ENCODE measurements around the gene HSD3B7. TPM values are rescaled to one million over a fixed set of nuclear protein-coding genes. Genes with fewer than 3 reads are reported as not detected.
A peak's percentile ranks its signal among the peaks of the same experiment; 100 is the strongest.

The HSD3B7 gene
- total RNA-seq, 6 experiments from 2014 or later = 54.6 to 219 (median 86.9) TPM

- ATAC-seq = no peak
- Histone ChIP-seq H3K27me3 (no peaks in the 10 kb centered on the region), H3K4me1 (no peaks in the 10 kb centered on the region), H3K9me3 (no peaks in the 10 kb centered on the region), H3K27ac (no peak overlapping the region), H3K36me3 (no peaks in the 10 kb centered on the region), H3K4me3 (no peak overlapping the region)
- intact Hi-C loops (cut with DNase I) = no loop called here
- 61% methylated on average over 5 of the region's 6 CpGs for WGBS (ENCODE audit: insufficient coverage, low coverage, low lambda C conversion rate, missing lambda C conversion rate)
- TF ChIP-seq POLR2A (IDR thresholded peaks at IDR 0.05) (no peak), CTCF (IDR thresholded peaks at IDR 0.05) (no peak)
- DNase-seq = no peak
Measured at GRCh38 chr16:31023627-31024226, 38.7 kb downstream of the HSD3B7 start.

- DNase-seq (no peak), ATAC-seq (peak in 3 of 4 donors; percentile 29 to 61 (median 48))
- Histone ChIP-seq H3K9me3 (no peaks in the 10 kb centered on the region), H3K36me3 (no peaks in the 10 kb centered on the region), H3K4me1 (no peaks in the 10 kb centered on the region), H3K4me3 (no peak overlapping the region), H3K27me3 (no peaks in the 10 kb centered on the region), H3K27ac (no peak overlapping the region)
- intact Hi-C loops (cut with DNase I) = no loop called here
- 59% methylated on average over 4 of the region's 5 CpGs for WGBS (ENCODE audit: insufficient coverage, low coverage, low lambda C conversion rate, missing lambda C conversion rate)
- no peak for TF ChIP-seq CTCF (IDR thresholded peaks at IDR 0.05)
- no peak for TF ChIP-seq POLR2A (IDR thresholded peaks at IDR 0.05)
Measured at GRCh38 chr16:31025339-31025738, 40.3 kb downstream of the HSD3B7 start.

- no peak for ATAC-seq
Measured at GRCh38 chr16:31029272-31029671, 44.3 kb downstream of the HSD3B7 start.

GRCh38 chr16:31031276-31031675, 46.3 kb downstream of the HSD3B7 start:
- Histone ChIP-seq H3K4me1 (peaks cover 0 to 11% (median 5%) of the 10 kb centered on the region in 4 donors), H3K27ac (no peak overlapping the region), H3K36me3 (peaks cover 3 to 13% (median 4%) of the 10 kb centered on the region in 4 donors), H3K27me3 (no peaks in the 10 kb centered on the region), H3K9me3 (no peaks in the 10 kb centered on the region), H3K4me3 (no peak overlapping the region)
- no peak for TF ChIP-seq POLR2A (IDR thresholded peaks at IDR 0.05)
- no peak for TF ChIP-seq CTCF (IDR thresholded peaks at IDR 0.05)
- 92% methylated on average over 2 of the region's 4 CpGs for WGBS (ENCODE audit: insufficient coverage, low coverage, low lambda C conversion rate, missing lambda C conversion rate)
- ATAC-seq (no peak), DNase-seq (no peak)
- intact Hi-C loops (cut with DNase I) = no loop called here

More at GRCh38 chr16:31029272-31029671, 44.3 kb downstream of the HSD3B7 start:
- H3K4me3 ChIP-seq = no peak overlapping the region
- H3K36me3 ChIP-seq = no peaks in the 10 kb centered on the region
- H3K27ac ChIP-seq = no peak overlapping the region
- intact Hi-C loops (cut with DNase I) = no loop called here
- no CpG with 5 or more reads among the region's 5 CpGs for WGBS (ENCODE audit: insufficient coverage, low coverage, low lambda C conversion rate, missing lambda C conversion rate)
- no peaks in the 10 kb centered on the region for H3K9me3 ChIP-seq
- TF ChIP-seq POLR2A (IDR thresholded peaks at IDR 0.05) (no peak), CTCF (IDR thresholded peaks at IDR 0.05) (no peak)
- H3K4me1 ChIP-seq = peaks cover 0 to 4% (median under 1%) of the 10 kb centered on the region in 4 donors
- H3K27me3 ChIP-seq = no peaks in the 10 kb centered on the region
- DNase-seq = no peak
